Colon (tissue), 2 donors: Measurements from ENCODE around the gene CD72.

ENCODE experiments used
- FAIRE-seq: peaks from 2 replicates; lab custom pipeline; 2012; peaks lifted over from hg19 to GRCh38; lab: Jason Lieb, UNC
- donor health status: control.
- donor health status: control.

The CD72 gene

GRCh38 chr9:35618325-35618727 lies at the start of gene CD72:
TSS of gene CD72 (minus strand) at chr9:35618413. CDS start at chr9:35618303, 110 bp downstream.
- FAIRE-seq: no peak

GRCh38 chr9:35667939-35668338 lies 49.7 kb upstream of the CD72 start:
- FAIRE-seq: no peak

DNA sequence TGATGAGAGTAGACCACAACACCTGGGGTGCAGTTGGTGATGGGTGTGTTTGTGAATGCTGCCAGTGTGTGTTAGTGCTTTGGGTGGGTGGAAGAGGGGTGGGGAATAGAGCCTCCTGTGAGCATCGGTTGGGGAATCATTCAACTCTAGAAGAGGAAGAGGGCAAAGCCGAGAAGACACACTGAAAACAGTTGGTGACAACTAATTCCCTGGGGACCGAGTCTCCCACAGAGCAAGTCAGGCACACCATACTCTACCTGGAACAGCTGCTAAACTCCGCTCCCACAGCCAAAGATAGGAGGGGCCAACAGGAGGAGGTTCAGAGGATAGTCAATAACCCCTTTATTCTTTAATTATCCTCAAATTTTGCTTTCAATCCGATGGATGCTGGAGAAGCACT lies 48.3 kb upstream of the CD72 start:
- FAIRE-seq: no peak

- FAIRE-seq: no peak
Measured at GRCh38 chr9:35666045-35666444, 47.8 kb upstream of the CD72 start.

- FAIRE-seq: no peak
Measured at GRCh38 chr9:35665471-35665818, 47.2 kb upstream of the CD72 start.

DNA sequence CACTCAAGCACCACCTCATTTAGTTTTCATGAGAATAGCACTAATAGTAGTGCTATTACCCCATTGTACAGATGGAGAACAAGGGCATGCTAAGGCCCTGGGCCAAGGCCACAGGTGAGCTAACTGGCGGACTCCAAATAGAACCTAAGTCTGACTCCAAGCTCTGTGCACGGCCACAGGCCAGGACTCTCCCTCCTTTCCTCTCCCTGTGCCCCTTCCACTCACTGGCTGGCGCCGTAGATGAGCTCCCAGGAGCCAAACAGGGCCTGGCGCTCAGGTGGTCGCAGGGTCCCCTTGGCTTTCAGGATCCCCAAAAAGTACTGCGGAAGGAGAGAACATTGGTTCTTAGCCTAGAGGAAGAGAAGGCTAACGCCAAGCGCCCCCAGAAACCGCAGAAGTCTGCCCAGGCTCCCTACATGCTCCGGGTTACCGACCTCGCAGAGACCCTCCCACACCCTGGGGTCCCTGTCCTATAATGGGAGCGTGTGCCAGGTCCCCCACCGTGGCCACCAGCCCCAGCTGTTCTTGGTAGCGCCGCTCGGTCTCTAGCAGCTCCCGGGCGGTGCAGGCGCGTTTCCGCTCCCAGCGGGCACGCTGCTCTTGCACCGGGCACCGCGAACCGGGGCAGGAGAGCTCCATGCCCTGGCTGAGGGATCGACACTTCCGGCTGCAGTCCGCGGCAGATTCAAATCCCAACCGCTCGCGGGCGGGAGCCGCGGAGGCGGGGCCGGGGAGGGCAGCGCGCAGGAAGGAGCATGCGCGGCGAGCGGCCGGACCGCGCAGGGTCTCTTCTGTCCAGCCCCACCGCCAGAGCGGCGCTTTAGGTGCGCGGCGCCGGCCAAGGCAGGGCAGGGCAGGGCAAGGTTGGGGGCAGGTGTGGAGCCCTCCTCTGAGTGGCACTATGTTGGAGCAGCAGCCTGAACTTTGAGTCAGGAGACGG lies 46.6 kb upstream of the CD72 start, which contains the start of gene ARHGEF39:
Gene ARHGEF39 (minus strand): TSS at position 665 of the 940 bp plus-strand sequence. CDS start 26 bp downstream, at position 639.
- FAIRE-seq: no peak

DNA sequence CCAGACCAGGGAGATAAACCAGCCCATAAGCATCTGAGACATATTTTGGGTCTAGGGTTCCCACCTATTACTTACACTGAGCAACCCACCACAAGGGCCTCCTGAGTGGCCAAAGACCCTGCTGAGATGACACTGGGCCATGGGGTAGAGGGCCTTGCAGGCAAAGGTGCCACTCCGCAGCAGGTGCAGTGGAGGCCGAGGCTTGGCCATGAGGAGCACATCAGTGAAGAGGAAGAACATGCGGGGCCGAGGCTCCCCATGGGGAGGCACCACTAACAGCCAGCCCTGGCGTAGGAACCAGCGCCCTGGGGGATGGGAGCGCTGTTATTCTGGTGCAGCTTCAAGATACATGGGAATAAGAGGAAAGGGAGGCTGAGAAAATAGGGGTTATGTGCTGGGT lies 44.2 kb upstream of the CD72 start:
- FAIRE-seq: no peak

DNA sequence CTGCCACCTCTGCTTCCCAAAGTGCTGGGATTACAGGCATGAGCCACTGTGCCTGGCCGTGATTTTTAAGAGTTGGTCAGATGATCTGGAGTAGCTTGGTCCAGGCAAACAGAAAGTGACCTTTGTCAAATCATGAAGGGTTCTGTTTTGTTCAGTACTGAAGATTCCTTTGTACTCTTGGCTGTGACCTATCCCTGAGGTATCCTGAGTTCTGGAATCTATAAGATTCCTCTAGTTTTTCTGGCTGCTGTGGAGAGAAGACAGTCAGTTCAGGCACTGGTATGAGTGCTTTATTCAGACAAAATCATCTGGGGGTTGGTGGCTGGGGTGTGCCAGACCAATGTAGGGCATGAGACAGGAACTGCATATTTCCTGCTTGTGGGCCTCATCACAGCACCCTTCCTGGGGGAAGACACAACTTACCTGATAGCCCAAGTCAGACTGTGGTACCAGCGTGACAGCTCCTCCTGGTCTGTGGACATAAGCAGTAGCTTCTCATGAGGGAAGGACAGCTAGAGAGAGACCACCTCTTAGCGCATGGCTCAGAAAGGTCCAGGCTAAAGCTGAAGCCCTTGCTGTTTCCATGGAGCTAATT lies 43.6 kb upstream of the CD72 start:
- FAIRE-seq: no peak

GRCh38 chr9:35660966-35661415 lies 42.8 kb upstream of the CD72 start:
- no peak for FAIRE-seq

GRCh38 chr9:35659340-35659739 lies 41.1 kb upstream of the CD72 start:
- no peak for FAIRE-seq

DNA sequence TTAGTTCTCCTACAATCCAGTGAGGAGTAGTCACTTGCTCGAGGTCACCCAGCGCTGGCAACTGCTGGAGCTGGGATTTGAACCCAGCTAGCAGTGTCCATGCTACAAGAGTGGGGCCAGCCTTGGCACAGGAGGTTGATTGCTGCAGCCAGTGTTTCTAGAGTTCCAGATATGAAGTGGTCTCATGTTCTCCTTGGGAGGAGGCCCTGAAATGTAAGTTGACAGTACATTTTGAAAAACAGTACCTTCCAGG lies 40.7 kb upstream of the CD72 start:
- FAIRE-seq: no peak

DNA sequence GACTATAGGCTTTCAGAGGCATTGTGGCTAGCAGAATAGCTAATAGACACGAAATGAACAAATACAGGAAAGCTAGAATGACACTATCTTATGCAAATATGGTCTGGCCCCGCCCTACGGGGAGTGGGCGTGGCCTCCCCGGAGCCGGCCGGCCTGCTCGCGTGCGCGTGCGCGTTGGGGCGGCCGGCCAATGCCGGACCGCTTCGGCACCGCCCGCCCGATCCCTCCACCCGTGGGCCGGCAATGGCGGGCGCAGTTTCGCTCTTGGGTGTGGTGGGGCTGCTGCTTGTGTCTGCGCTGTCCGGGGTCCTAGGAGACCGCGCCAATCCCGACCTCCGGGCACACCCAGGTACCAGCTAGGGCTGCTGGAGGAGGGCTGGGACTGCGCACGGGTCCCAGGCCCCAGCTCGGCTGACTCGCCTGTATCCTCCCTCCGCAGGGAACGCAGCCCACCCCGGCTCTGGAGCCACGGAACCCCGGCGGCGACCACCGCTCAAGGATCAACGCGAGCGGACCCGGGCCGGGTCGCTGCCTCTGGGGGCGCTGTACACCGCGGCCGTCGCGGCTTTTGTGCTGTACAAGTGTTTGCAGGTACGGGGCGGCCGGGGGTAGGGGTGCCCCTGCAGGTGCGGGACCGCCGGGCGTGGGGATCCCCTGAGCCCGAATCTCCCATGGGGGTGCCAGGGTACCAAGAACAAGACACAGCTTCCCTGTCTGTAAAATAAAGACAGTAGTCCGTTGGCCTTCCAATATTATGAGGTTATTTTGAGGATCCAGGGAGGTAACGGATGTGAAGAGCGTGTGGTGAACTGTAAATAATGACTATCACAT lies 40.1 kb upstream of the CD72 start, which contains the start of gene CCDC107:
Gene CCDC107 (plus strand): TSS at position 156 of the 831 bp plus-strand sequence. CDS start 88 bp downstream, at position 244.
- FAIRE-seq: no peak

GRCh38 chr9:35657546-35658136 lies 39.4 kb upstream of the CD72 start, which contains the start of gene RMRP:
TSS of gene RMRP (minus strand) at chr9:35658019.
- FAIRE-seq: no peak

GRCh38 chr9:35656831-35657545 lies 38.8 kb upstream of the CD72 start:
- FAIRE-seq: no peak

DNA sequence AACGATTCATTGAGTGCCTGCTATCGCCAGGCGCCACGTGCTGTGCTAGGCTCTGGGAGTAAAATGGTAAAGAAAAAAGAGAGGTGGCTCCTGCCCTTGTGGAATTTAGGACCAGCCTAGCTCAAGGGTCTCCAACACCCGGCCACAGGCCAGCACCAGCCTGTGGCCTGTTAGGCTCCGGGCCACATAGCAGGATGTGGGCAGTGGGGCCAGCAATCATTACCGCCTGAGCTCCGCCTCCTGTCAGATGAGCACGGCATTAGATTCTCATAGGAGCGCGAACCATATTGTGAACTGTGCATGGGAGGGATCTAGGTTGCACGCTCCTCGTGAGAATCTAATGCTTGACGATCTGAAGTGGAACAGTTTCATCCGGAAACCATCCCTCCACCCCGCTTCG lies 38.1 kb upstream of the CD72 start:
- no peak for FAIRE-seq

GRCh38 chr9:35653611-35654010 lies 35.4 kb upstream of the CD72 start:
- FAIRE-seq: no peak

- FAIRE-seq: no peak
Measured at GRCh38 chr9:35652829-35653209, 34.6 kb upstream of the CD72 start.

GRCh38 chr9:35651956-35652828 lies 34.0 kb upstream of the CD72 start:
- peak; percentile 78 for FAIRE-seq

GRCh38 chr9:35650341-35651158 lies 32.3 kb upstream of the CD72 start, which contains the start of gene SIT1:
TSS of gene SIT1 (minus strand) at chr9:35650931. CDS start at chr9:35650853, 78 bp downstream.
- FAIRE-seq: no peak
